Fibroblast of lung (primary cell): ENCODE results near the gene PPFIA4. TPM values are rescaled to one million over a fixed set of nuclear protein-coding genes. Genes with fewer than 3 reads are reported as not detected.

Experiments used
- DNase-seq, 2 donors: peaks; one replicate each; pipeline versions ENCODE4 v3.0.0 to v3.0.0-alpha.2; 2010; ENCODE audit warnings: low read depth in 2 of 2
- H2AFZ ChIP-seq: 2 replicates; pipeline ENCODE4 v1.5.1; 2012; ENCODE audit warnings: low read length, control low read depth, inconsistent platforms
- H3K27ac ChIP-seq: 2 replicates; pipeline ENCODE4 v1.5.1; 2011; ENCODE audit warnings: low read length, control low read depth; ENCODE audit not compliant: insufficient read depth
- H3K27me3 ChIP-seq: 2 replicates; pipeline ENCODE4 v1.5.1; 2011; ENCODE audit warnings: mild to moderate bottlenecking, low read length; ENCODE audit not compliant: control insufficient read depth, insufficient read depth
- H3K36me3 ChIP-seq: 2 replicates; pipeline ENCODE4 v1.5.1; 2011; ENCODE audit warnings: low read length; ENCODE audit not compliant: control insufficient read depth, insufficient read depth
- H3K4me1 ChIP-seq: 2 replicates; pipeline ENCODE4 v1.5.1; 2011; ENCODE audit warnings: low read length; ENCODE audit not compliant: control insufficient read depth, insufficient read depth; ENCODE audit errors: extremely low read depth
- H3K4me2 ChIP-seq: 2 replicates; pipeline ENCODE4 v1.5.1; 2011; ENCODE audit warnings: low read length, control low read depth; ENCODE audit not compliant: insufficient read depth; ENCODE audit errors: extremely low read depth
- H3K4me3 ChIP-seq, 4 experiments: fragments of 200-600 bp in 1 of 4; sonication (generic) in 1 of 4; replicated peaks in 1 of 4; 2 replicates each; pipeline ENCODE4 v1.5.1; 2011 to 2016; ENCODE audit warnings: low read length in 4 of 4, low read depth in 3 of 4, mild to moderate bottlenecking in 3 of 4, control low read depth in 2 of 4, inconsistent platforms in 1 of 4, mixed read lengths in 1 of 4; ENCODE audit not compliant: insufficient read depth in 1 of 4; ENCODE audit errors: control extremely low read depth in 1 of 4
- H3K79me2 ChIP-seq: 2 replicates; pipeline ENCODE4 v1.5.1; 2012; ENCODE audit warnings: mild to moderate bottlenecking, low read length, inconsistent platforms; ENCODE audit not compliant: control insufficient read depth, insufficient read depth
- H3K9ac ChIP-seq: 2 replicates; pipeline ENCODE4 v1.5.1; 2011; ENCODE audit warnings: mild to moderate bottlenecking, low read length, control low read depth; ENCODE audit not compliant: insufficient read depth
- H3K9me3 ChIP-seq: 2 replicates; pipeline ENCODE4 v1.5.1; 2012; ENCODE audit warnings: low read depth, low read length; ENCODE audit not compliant: control insufficient read depth, insufficient read depth
- H4K20me1 ChIP-seq: 2 replicates; pipeline ENCODE4 v1.5.1; 2011; ENCODE audit warnings: low read length; ENCODE audit not compliant: control insufficient read depth, insufficient read depth; ENCODE audit errors: extremely low read depth
- CTCF ChIP-seq, 2 donors: IDR thresholded peaks in 1 of 2; conservative IDR thresholded peaks in 1 of 2; 1 replicate in 1 of 2; 2 replicates in 1 of 2; pipeline ENCODE4 v1.5.1; 2011 to 2012; ENCODE audit warnings: low read length in 2 of 2, control low read depth in 1 of 2, inconsistent platforms in 1 of 2, low read depth in 1 of 2, mild to moderate bottlenecking in 1 of 2
- EZH2 ChIP-seq: IDR thresholded peaks from 2 replicates; pipeline ENCODE4 v1.5.1; 2012; ENCODE audit warnings: low read length, control low read depth, mild to moderate bottlenecking; ENCODE audit errors: missing control alignments
- polyA plus RNA-seq, 2 donors: library from polyadenylated mRNA; depleted of rRNA in 1 of 2; stranded (reverse) in 1 of 2; unstranded in 1 of 2; fragments of >200 nt; gene quantifications; 2 replicates each; pipeline ENCODE4 v1.2.1, GENCODE V29; 2011 to 2012; ENCODE audit warnings: missing spikeins in 1 of 2
- total RNA-seq: library from RNA; depleted of rRNA; stranded (reverse); fragments of >200 nt; gene quantifications from 2 replicates; pipeline ENCODE4 v1.2.1, GENCODE V29; 2014

PPFIA4 gene
- total and polyA plus RNA-seq, 2 donors (not counting 1 experiment from before 2014, with no cell fraction given) = 3.2 to 4.3 TPM

- Histone ChIP-seq H3K4me2 (no peak overlapping the region), H3K27ac (no peak overlapping the region), H3K27me3 (peaks cover 24% of the 10 kb centered on the region), H3K79me2 (no peaks in the 10 kb centered on the region), H3K9ac (no peak overlapping the region), H2AFZ (no peak overlapping the region), H3K4me3 (no peak overlapping the region), H3K4me1 (no peaks in the 10 kb centered on the region), H4K20me1 (no peaks in the 10 kb centered on the region), H3K36me3 (no peaks in the 10 kb centered on the region), H3K9me3 (no peaks in the 10 kb centered on the region)
- DNase-seq = no peak
- TF ChIP-seq CTCF (conservative IDR thresholded peaks at IDR 0.05 in 1 of 2, IDR thresholded peaks at IDR 0.05 in 1 of 2; ENCODE audit: low read depth in 1 of 2, low read length in 2 of 2) (no peak), EZH2 (no peak)
Measured at GRCh38 chr1:203096566-203096965, 70.3 kb downstream of the PPFIA4 start.

- H3K27me3 ChIP-seq = peaks cover 22% of the 10 kb centered on the region
- no peak overlapping the region for H3K4me3 ChIP-seq
- H3K79me2 ChIP-seq = no peaks in the 10 kb centered on the region
- no peak overlapping the region for H3K9ac ChIP-seq
- H3K4me1 ChIP-seq = no peaks in the 10 kb centered on the region
- H3K27ac ChIP-seq = no peak overlapping the region
- no peak for DNase-seq
- H3K9me3 ChIP-seq = no peaks in the 10 kb centered on the region
- H3K36me3 ChIP-seq = no peaks in the 10 kb centered on the region
- TF ChIP-seq CTCF (conservative IDR thresholded peaks at IDR 0.05 in 1 of 2, IDR thresholded peaks at IDR 0.05 in 1 of 2; ENCODE audit: low read depth in 1 of 2, low read length in 2 of 2) (no peak), EZH2 (no peak)
- no peaks in the 10 kb centered on the region for H4K20me1 ChIP-seq
- no peak overlapping the region for H2AFZ ChIP-seq
- no peak overlapping the region for H3K4me2 ChIP-seq
Measured at GRCh38 chr1:203097001-203097400, 70.7 kb downstream of the PPFIA4 start.

- no peak overlapping the region for H2AFZ ChIP-seq
- no peaks in the 10 kb centered on the region for H3K4me1 ChIP-seq
- no peak overlapping the region for H3K27ac ChIP-seq
- no peak overlapping the region for H3K4me3 ChIP-seq
- no peaks in the 10 kb centered on the region for H3K9me3 ChIP-seq
- TF ChIP-seq CTCF (conservative IDR thresholded peaks at IDR 0.05 in 1 of 2, IDR thresholded peaks at IDR 0.05 in 1 of 2; ENCODE audit: low read depth in 1 of 2, low read length in 2 of 2) (no peak), EZH2 (no peak)
- H3K4me2 ChIP-seq = no peak overlapping the region
- H3K36me3 ChIP-seq = no peaks in the 10 kb centered on the region
- H3K79me2 ChIP-seq = no peaks in the 10 kb centered on the region
- no peaks in the 10 kb centered on the region for H4K20me1 ChIP-seq
- H3K9ac ChIP-seq = no peak overlapping the region
- no peak for DNase-seq
- H3K27me3 ChIP-seq = peaks cover 24% of the 10 kb centered on the region
Measured at GRCh38 chr1:203098445-203098844, 72.2 kb downstream of the PPFIA4 start.
